Measurements from ENCODE around the gene CEP112.

- TF ChIP-seq POLR2A (IDR thresholded peaks at IDR 0.05) (no peak), CTCF (IDR thresholded peaks at IDR 0.05) (no peak)
Measured at GRCh38 chr17:66135896-66136295, 56.0 kb downstream of the CEP112 start.
